Dermis microvascular lymphatic vessel endothelial cell (primary cell): Measurements from ENCODE around the gene CPA1. TPM values are rescaled to one million over a fixed set of nuclear protein-coding genes. Genes with fewer than 3 reads are reported as not detected.
A peak's percentile ranks its signal among the peaks of the same experiment; 100 is the strongest.

Experiments
- DNase-seq, 2 donors: peaks; one replicate each; pipeline versions ENCODE4 v3.0.0 to v3.0.0-alpha.2; 2010; ENCODE audit warnings: low read depth in 2 of 2
- total RNA-seq: library from RNA; depleted of rRNA; stranded (reverse); fragments of >200 nt; gene quantifications from 2 replicates; pipeline ENCODE4 v1.2.1, GENCODE V29; 2014

Gene CPA1
- total RNA-seq, 1 donor from 2014 or later = not detected

GRCh38 chr7:130394421-130395195, 14.3 kb downstream of the CPA1 start:
- no peak for DNase-seq

- no peak for DNase-seq
Observed at GRCh38 chr7:130395421-130395820, 15.1 kb downstream of the CPA1 start.

GRCh38 chr7:130396109-130396508, 15.8 kb downstream of the CPA1 start:
- DNase-seq = no peak

GRCh38 chr7:130397051-130397757, 16.9 kb downstream of the CPA1 start:
- DNase-seq = no peak

- no peak for DNase-seq
Observed at GRCh38 chr7:130397758-130398073, 17.4 kb downstream of the CPA1 start.

GRCh38 chr7:130398526-130399090, 18.3 kb downstream of the CPA1 start:
- no peak for DNase-seq

GRCh38 chr7:130400120-130400572, 19.9 kb downstream of the CPA1 start:
- peak in 1 of 2 donors; percentile 9 for DNase-seq

GRCh38 chr7:130401101-130401500, 20.8 kb downstream of the CPA1 start:
- no peak for DNase-seq

- no peak for DNase-seq
Observed at GRCh38 chr7:130401578-130401977, 21.3 kb downstream of the CPA1 start.

- DNase-seq = no peak
Observed at GRCh38 chr7:130405003-130405402, 24.7 kb downstream of the CPA1 start.

- no peak for DNase-seq
Observed at GRCh38 chr7:130409067-130409711, 28.9 kb downstream of the CPA1 start.

- DNase-seq = no peak
Observed at GRCh38 chr7:130409712-130410072, 29.4 kb downstream of the CPA1 start.

GRCh38 chr7:130410868-130411541, 30.7 kb downstream of the CPA1 start:
- DNase-seq = no peak

- no peak for DNase-seq
Observed at GRCh38 chr7:130413201-130413600, 32.9 kb downstream of the CPA1 start.

- no peak for DNase-seq
Observed at GRCh38 chr7:130415006-130415405, 34.7 kb downstream of the CPA1 start.

GRCh38 chr7:130417213-130417612, 36.9 kb downstream of the CPA1 start:
- no peak for DNase-seq

- no peak for DNase-seq
Observed at GRCh38 chr7:130418306-130418705, 38.0 kb downstream of the CPA1 start.

GRCh38 chr7:130419658-130420057, 39.4 kb downstream of the CPA1 start:
- no peak for DNase-seq

GRCh38 chr7:130420943-130421578, 40.8 kb downstream of the CPA1 start:
- peak in 1 of 2 donors; percentile 80 for DNase-seq

GRCh38 chr7:130421684-130422083, 41.4 kb downstream of the CPA1 start:
- no peak for DNase-seq

GRCh38 chr7:130423501-130424037, 43.3 kb downstream of the CPA1 start:
- DNase-seq = no peak
